ENCODE measurements around the gene FAM131B. TPM values are rescaled to one million over a fixed set of nuclear protein-coding genes. Genes with fewer than 3 reads are reported as not detected.
"Not testable (repeated sequence)": the region's sequence is repeated elsewhere in the genome, so short reads cannot be mapped to it uniquely, and the experiment has no call there.

Gene FAM131B
- 1.5 TPM for total RNA-seq

GRCh38 chr7:143362131-143363015, at the start of gene FAM131B:
FAM131B (minus strand) TSS chr7:143362713; CDS start chr7:143362603, 110 bp downstream.
- DNase-seq: no peak

- no peak for DNase-seq
These were observed 49.6 kb upstream of the FAM131B start for GRCh38 chr7:143411976-143412708.

- peak; percentile 79 for DNase-seq
These were observed 48.0 kb upstream of the FAM131B start for GRCh38 chr7:143410521-143411004.

- DNase-seq: peak; percentile 56
These were observed 46.4 kb upstream of the FAM131B start, which contains the start of gene EPHA1 for GRCh38 chr7:143408686-143409561. EPHA1 (minus strand) TSS chr7:143408856; CDS start chr7:143408805, 51 bp downstream.

GRCh38 chr7:143408252-143408685, 45.8 kb upstream of the FAM131B start:
- no peak for DNase-seq

- no peak for DNase-seq
These were observed 45.1 kb upstream of the FAM131B start for GRCh38 chr7:143407287-143408251.

GRCh38 chr7:143406002-143406357, 43.5 kb upstream of the FAM131B start:
- no peak for DNase-seq

GRCh38 chr7:143405173-143406001, 42.9 kb upstream of the FAM131B start:
- peak; percentile 93 for DNase-seq

- not testable (repeated sequence) for DNase-seq
These were observed 39.7 kb upstream of the FAM131B start for GRCh38 chr7:143402233-143402632.

- DNase-seq: no peak
These were observed 38.8 kb upstream of the FAM131B start for GRCh38 chr7:143401265-143401664.

- DNase-seq: no peak
These were observed 37.1 kb upstream of the FAM131B start for GRCh38 chr7:143399642-143400041.

- DNase-seq: no peak
These were observed 36.6 kb upstream of the FAM131B start for GRCh38 chr7:143399151-143399550.

GRCh38 chr7:143398616-143399015, 36.1 kb upstream of the FAM131B start:
- DNase-seq: no peak

- no peak for DNase-seq
These were observed 35.4 kb upstream of the FAM131B start for GRCh38 chr7:143397710-143398530.

GRCh38 chr7:143396625-143397556, 34.4 kb upstream of the FAM131B start:
- no peak for DNase-seq

GRCh38 chr7:143396182-143396581, 33.7 kb upstream of the FAM131B start:
- DNase-seq: no peak

Measured in tongue (tissue), 2 donors.